VCaP (cell line): ENCODE results near the gene WFIKKN2.

ENCODE experiments used
- H3K27ac ChIP-seq: fragments of 450-650 bp; 2 replicates; pipeline ENCODE4 v1.5.1; 2017
- TF ChIP-seq, protein P1 (sequence below): fragments of 450-650 bp; conservative IDR thresholded peaks from 2 replicates; pipeline ENCODE4 v1.5.1; 2017; ENCODE audit warnings: mild to moderate bottlenecking, moderate library complexity

Gene WFIKKN2

DNA sequence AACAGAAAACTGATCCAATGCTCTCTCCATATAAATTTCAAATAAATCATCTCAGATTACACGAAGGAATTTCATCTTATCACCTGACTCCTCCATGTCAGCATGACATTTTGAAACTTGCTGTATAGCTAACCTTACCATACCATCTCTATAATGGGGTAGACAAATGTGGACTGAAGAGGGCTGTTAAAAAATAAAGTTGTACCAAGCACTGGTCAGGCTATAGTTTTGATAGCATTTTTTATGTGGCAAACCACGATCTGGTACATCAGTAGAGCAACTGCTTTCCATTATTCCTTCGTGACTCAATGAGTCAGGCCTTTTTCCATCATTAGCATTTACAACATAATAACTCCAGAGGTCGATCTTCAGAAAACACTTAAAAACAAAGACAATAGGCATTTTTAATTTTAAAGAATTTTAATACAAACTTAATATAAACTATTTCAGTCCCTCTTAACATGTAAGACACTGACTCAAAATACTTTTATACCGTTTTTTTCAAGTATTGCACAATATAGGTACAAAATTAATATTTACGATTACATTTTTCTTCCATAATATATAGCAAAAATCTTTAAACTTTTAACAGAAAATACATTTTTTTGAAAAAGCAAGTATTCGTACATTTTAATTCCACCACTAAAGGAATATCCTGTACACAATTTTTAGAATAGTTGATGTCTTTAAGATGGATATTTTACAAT, 26.6 kb downstream of the WFIKKN2 start:
- no peak overlapping the region for H3K27ac ChIP-seq
- TF ChIP-seq, protein P1, sequence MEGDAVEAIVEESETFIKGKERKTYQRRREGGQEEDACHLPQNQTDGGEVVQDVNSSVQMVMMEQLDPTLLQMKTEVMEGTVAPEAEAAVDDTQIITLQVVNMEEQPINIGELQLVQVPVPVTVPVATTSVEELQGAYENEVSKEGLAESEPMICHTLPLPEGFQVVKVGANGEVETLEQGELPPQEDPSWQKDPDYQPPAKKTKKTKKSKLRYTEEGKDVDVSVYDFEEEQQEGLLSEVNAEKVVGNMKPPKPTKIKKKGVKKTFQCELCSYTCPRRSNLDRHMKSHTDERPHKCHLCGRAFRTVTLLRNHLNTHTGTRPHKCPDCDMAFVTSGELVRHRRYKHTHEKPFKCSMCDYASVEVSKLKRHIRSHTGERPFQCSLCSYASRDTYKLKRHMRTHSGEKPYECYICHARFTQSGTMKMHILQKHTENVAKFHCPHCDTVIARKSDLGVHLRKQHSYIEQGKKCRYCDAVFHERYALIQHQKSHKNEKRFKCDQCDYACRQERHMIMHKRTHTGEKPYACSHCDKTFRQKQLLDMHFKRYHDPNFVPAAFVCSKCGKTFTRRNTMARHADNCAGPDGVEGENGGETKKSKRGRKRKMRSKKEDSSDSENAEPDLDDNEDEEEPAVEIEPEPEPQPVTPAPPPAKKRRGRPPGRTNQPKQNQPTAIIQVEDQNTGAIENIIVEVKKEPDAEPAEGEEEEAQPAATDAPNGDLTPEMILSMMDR: no peak

DNA sequence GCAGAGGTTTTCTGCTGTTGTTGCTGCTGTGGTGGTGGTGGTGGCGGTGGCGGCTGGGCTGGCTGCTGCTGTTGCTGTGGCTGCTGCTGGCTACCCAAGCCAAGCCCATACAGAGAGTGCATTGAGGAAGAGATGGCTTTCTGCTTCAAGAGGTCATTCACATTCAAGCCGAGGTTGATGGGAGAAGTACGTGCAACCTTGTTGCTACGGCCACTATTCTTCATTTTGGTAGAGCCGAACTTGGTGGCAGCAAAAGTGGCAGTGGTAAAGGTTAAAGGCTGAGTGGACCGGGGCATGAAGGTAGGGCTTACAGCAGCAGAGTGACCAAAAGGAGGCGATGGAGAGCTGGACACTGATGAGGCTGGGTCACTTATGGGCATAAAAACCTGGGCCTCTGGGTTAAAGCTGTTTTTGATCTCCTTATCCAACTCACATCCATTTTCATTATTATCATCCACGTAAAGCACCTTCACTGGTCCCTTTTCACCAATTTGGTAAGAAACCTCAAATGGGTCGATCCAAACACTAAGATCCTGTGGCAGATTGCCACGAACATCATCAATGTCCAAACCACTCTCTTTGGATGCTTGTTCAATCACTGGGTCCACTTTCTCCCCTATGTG, 27.9 kb downstream of the WFIKKN2 start:
- TF ChIP-seq, protein P1: peak; percentile 80
- peak overlapping the region; percentile 100 for H3K27ac ChIP-seq

DNA sequence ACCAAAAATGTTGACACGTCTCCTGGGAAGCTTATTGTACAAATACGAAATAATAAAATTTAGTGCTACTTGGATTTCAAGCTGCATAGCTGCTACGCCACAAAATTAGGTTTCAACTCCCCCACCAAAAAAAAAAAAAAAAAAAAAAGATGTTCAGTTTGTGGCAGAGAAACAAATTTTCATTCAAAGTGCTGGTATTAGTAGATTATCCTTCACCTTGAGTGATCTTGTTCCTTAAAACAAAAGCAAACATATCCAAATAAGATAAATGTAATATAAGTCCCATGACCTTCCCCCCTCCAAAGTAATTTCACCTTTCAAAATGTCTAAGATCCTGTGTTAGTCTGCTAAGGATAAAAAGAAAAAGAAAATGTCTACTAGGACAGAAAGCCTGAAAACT, 28.5 kb downstream of the WFIKKN2 start:
- TF ChIP-seq, protein P1: no peak
- H3K27ac ChIP-seq: peak overlapping the region; percentile 100

DNA sequence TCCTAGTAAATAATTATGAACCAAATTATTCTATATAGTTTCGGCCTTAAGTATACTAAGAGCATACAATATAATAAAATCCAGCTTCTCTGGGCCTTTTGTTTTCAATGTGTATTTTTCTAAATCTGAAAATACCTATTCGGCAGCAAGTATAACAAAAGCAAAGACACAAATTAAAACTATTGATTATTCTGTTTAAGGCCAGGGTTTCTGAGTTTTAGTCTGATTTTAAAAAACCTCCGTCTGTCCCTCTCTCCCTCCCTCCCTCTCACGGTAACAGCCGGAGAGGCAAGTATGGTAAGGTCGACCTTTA, 29.3 kb downstream of the WFIKKN2 start:
- TF ChIP-seq, protein P1: no peak
- peak overlapping the region; percentile 100 for H3K27ac ChIP-seq

DNA sequence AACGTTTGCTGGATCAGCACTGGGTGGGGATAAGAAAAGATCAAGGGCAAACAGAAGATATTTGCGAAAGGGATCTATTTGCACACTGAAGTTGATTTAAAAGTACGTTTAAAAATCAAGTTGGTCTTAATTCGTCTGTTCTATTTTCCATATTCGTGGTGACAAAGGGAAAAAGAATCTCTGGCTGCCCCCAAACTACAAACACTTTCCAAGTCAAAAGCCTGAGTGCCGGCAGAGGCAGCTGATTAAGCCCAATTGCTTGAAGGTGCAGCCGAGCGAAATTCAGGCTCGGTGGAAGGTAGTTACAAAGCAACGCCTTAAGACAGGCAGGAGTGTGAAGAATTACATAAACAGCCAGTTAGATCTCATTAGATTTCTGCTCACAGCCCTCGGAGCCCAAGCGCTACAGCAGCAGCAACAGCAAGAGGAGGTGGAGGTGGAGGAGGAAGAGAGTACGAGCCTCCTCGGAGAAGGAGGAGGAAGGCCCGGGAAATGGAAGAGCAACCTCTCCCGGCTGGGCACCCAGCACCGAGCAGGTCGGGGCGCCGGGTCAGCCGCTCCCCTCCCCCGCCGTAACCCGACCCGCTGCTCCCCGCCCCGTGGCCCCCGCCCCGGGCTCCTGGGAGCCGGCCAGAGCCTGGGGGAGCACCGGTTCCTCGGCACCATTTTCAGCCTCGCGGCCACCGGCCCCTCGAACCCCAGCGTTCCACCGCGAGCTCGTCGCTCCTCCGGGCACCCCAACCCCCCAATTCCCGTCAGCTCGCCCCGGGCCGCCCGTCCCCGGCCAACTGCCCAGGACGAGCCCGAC, 29.9 kb downstream of the WFIKKN2 start:
- TF ChIP-seq, protein P1: no peak
- peak overlapping the region; percentile 100 for H3K27ac ChIP-seq

DNA sequence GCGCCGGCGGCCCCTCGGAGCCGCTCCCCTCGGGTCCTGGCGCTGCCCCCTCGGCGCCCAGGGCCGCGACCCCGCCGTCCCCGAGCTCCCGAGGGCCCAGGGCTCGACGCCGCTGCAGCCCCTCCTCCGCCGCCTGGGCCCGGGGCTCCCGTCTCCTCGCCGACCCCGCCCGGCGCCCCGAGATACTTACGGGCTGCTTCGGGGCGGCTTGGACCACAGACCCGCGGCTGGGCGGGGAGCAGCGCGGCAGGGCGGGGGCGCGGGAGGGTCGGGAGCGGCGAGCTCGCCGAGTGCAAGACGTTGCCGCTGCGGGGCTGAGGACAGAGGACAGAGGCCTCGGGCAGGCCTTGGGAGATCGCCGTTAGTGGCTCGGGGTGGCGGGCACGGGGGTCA, 30.5 kb downstream of the WFIKKN2 start:
- H3K27ac ChIP-seq: peak overlapping the region; percentile 100
- TF ChIP-seq, protein P1: no peak

DNA sequence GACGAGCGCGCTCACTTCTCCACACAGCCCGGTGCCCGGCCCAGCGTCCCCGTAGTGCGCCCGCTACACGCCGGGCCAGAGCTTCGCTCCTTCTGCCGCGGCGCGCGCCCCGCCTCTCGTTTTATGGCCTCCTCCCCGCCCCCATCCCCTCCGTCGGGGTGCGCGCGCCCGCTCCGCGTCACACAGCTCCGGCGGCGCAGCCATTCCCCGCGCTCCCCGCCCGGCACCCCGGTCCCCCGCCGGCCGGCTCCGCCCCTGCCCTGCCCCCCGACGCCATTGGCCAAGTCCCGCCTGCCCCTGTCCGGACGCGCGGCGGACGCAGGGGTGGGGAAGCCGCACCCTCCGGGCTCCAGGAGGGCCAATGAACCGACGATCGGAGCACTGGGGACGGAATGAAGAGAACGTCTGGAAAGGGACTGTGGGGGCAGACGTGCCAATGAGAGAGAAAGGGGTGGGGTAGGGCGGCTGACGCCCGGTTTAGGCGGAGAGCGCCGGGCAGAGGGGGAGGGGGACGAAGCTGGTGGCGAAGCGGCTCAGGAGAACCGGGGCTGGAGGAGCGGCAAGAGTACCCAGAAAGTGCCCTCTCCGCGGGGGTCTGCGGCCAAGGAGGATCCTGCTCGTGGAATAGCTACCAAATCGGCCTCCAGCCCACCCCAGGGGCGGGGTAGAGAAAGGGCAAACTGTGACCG, 31.0 kb downstream of the WFIKKN2 start, which contains the start of gene TOB1:
TSS of gene TOB1 (minus strand) at position 94 of the 689 bp plus-strand sequence. CDS start 2,337 bp downstream, outside the sequence.
- peak within 1 kb of the TSS; percentile 100 for H3K27ac ChIP-seq
- TF ChIP-seq, protein P1: no peak
